NB4 (cell line): ENCODE results near the gene HOXC13.

ENCODE experiments used
- CTCF ChIP-seq: IDR thresholded peaks from one replicate; pipeline ENCODE4 v1.5.1; 2012; ENCODE audit warnings: low read depth, low read length
- POLR2A ChIP-seq: IDR thresholded peaks from 2 replicates; pipeline ENCODE4 v1.6.1; 2011; ENCODE audit warnings: mild to moderate bottlenecking; ENCODE audit not compliant: insufficient read length; ENCODE audit errors: extremely low read depth

- TF ChIP-seq CTCF (no peak), POLR2A (no peak)
These were observed 45.4 kb downstream of the HOXC13 start for GRCh38 chr12:53983950-53984572.
